HG03342 (cell line): ENCODE results near the gene GGACT.
"Not testable (repeated sequence)": the region's sequence is repeated elsewhere in the genome, so short reads cannot be mapped to it uniquely, and the experiment has no call there.

Source experiments
- ATAC-seq: cut with Tn5 transposase; IDR thresholded peaks from one replicate; pipeline ENCODE4 v1.9.1; 2021; ENCODE audit warnings: mild to moderate bottlenecking, moderate library complexity; ENCODE audit not compliant: unreplicated experiment

Gene GGACT

DNA sequence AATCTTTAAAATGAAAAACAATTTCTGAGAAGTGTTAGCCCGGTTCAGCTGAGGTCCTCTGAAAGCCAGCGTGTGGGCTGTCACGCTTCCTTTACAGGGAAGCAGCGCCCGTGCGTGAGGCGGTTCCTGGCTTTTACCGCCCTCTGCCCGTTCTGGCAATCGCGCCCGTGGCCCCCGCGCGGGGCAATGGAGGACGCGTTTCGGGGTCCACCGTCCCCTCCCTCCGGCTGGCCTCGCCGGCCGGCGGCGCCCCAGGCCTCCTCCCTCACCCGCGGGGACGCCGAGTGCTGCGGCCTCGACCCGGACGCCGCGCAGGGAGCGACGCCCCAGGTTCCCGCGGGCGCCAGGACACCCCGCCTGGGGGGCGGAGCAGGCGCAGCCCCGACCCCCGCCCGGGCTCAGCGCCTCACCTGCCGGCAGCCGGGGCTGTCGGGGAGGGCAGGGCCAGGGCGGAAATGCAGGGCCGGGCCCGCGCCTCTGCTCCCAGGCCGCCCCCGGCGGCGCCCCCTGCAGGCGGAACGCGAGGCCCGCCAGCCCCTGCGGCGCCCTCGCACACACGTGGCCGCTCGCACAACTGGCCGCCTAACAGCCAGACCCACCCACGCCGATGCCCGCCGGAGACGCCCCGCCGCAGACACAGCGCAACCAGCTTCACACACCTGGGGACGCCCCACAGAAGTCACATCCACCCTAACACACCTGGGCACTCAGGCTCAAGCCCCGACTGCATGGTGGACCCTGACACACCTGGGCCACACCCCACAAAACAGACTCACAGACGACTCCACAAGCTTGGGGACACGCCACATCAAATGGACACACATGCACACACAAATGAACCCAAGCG is at the start of gene GGACT:
TSS of gene GGACT (minus strand) at position 459 of the 847 bp plus-strand sequence. CDS start 56,198 bp downstream, outside the sequence.
- ATAC-seq = peak; percentile 97

DNA sequence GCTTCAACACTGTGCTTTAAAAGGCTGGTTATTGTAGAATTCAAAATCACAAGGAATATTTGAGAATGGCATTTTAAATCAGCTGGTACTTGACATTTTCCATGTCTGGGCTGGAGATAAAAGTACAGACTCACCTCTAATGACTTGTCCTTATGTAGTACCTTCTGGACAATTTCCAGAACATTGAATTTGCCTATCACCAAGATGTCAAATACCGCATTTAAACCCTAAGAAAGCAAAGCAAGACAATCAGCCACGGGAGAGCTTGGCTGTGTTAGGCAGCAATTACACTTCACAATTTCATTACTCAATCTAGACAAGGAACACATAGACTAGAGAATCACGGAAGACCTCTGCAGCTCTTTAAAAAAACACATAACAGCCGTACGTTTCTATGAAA is 49.2 kb upstream of the GGACT start:
- ATAC-seq = no peak

DNA sequence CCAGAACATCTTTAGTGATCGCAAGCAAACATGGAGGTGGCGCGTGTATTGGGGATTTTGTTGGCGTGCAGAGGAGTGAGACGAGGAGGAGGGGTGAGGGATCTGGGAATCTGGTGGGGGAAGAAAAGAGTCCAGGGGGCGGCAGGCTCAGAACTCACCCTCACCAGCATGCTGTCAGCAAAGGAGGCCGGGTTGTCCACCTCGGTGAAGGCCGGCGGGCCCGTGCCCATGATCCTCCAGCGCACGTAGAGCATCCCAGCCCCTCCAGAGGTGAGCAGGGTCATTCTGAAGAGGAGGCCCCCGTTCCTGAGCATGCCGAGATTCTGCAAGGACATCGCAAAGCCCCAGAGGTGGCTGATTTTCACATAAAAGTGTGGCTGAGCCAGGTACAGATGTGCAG is 48.8 kb upstream of the GGACT start:
- ATAC-seq = no peak

DNA sequence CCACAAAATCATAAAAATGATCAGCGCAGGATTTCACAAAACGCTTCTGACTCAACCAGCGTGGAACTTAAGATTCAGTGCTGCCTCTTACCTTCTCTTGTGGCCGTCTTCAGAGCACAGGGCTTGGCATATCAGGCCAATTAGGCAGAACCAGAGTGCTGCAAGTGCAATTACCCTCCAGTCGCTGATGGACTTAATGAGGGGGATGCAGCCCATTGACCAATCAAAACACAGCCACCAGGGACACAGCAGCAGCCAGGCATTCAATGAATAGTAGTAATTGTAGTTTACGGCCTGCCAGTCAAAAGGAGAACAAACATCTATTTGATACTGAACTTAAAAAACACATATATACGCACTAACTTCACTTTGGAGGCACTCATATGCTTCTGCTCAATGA is 47.9 kb upstream of the GGACT start:
- ATAC-seq = no peak

DNA sequence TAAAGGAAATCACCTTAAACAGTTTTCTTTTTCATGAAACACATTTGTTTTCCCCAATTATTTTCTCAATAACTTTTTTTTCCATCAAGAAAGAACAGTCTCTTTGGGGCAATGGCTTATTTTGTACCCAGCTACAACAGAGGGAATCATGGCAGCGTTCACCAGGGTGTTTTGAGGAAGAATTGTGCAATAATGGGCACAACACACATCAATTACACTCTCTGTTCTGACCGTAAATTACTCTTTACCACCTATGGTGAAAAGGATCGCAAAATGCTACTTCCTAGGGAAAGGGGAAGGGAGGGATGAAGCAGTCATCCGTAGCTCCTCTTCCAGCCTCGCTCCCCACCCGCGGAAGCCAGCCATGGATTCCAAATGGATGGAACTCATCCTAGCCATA is 47.4 kb upstream of the GGACT start:
- ATAC-seq = no peak

DNA sequence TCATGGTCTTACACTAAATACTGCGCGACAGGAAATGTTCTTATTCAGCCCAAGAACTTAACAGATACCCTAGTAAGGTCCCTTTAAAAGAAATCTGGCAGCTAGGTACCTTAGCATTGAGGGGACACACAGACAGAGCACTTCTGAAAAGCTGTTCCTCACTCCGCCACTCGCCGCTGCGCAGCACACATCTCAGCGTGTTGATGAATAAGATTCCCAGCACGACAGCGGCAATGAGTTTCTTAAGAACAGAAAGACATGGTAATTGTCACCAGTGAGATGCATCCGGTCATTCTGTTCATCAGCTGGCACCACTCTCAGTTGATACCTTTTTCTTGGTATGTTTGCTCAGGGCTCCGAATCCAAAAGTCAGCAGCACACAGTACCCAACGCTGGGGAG is 46.1 kb upstream of the GGACT start:
- no peak for ATAC-seq

DNA sequence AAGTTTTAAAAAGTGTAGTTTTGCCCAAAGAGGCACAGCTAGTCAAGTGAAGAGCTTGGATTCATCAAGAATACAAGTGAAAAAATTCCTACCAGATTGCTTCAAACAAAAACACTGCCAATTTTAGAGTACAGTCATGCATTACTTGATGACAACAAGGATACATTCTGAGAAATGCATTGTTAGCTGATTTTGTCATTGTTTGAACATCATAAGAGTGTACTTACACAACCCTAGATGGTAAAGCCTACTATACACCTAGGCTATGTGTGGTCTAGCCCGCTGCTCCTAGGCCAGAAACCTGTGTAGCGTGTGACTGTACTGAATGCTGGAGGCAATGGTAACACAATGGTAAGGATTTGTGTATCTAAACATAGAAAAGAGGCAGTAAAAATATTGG is 44.9 kb upstream of the GGACT start:
- no peak for ATAC-seq

DNA sequence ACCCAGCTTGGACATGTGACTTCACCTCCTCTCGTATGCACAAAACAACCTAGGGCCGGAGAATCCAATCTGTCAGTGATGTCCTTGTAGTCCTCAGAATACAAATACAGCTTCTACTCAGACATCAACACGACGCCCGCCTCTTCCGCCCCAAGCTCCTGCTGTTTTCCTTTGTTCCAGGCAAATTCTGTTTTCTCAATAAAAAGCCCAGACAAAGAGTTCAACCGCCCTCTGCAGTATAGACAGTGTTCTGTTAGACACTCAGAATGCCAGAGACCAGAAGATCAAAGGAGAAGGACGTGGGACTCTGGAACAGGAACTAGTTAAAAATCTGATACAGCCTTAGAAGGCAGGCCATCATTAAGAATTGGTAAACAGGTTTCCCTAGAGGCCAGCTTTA is 42.0 kb upstream of the GGACT start:
- no peak for ATAC-seq

DNA sequence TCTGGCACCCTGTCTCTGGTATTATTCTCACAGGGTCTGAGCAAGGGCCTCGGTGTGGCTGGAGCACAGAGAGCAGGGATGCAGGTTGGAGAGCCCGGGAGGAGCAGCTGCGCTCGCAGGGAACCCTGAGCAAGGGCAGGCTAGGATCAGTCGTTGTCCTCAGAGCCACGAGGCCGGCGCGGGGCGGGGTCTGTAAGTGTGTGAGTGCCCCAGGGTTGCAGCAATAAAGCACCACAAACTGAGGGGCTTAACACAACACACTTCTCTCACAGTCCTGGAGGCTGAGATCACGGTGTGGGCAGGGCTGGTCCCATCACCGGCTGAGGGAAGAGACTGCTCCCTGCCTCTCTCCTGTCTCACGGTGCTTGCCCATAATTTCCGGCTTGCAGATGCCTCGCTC is 38.5 kb upstream of the GGACT start:
- ATAC-seq = no peak

DNA sequence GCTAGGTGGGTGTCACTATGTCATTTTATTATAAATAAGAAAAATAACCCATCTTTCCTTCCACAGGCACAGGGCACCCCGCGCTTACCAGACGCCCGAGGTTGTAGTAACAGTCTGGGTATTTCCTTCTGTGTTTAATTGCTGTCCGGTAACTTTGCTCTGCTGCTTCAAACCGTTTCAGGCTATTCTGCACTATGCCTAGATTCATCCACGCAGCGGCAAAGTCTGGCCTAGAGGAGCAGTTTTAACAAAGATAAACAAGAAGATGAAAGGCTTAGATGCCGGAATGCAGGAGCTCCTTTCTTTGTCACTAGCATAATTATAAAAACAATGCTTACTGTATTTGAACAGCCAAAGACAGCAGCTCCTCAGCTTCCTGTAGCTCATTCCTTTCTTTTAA is 36.9 kb upstream of the GGACT start:
- no peak for ATAC-seq

DNA sequence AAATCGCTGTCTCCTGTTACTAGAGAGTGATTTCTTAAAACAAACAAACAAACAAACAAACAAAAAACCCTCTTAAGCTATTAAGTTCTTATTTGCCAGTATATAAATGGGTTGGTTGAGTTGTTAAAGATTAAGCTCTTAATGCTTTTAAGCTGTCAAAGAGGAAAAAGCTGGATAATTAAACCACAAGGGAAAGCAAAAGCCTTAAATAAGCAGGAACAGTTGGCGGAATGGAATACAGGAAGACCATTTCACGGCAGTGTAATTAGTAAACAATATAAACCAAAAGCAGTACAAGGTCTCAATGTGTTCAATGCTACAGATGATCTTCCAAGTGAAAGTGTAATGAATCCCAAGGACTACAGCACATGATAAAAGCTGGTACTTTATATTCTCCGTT is 32.2 kb upstream of the GGACT start:
- ATAC-seq = no peak

DNA sequence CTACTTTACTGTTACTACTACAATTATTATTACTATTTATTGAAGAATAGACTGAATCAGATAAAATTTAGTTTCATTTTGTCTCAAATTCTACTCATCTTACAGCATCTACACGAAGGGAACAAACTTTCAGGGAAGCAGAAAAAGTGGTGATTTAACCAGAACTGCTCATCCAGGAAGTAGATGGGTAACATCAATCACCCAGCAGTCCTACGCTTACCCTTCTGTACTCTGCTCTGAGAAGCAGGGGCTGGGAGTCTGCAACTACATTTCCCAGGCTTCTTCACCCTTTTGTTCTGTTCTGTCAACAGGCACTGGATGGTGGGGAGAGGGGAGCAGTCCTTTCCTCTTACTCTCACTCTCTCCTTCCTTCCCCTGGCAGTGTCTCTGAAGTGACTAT is 31.4 kb upstream of the GGACT start:
- no peak for ATAC-seq

DNA sequence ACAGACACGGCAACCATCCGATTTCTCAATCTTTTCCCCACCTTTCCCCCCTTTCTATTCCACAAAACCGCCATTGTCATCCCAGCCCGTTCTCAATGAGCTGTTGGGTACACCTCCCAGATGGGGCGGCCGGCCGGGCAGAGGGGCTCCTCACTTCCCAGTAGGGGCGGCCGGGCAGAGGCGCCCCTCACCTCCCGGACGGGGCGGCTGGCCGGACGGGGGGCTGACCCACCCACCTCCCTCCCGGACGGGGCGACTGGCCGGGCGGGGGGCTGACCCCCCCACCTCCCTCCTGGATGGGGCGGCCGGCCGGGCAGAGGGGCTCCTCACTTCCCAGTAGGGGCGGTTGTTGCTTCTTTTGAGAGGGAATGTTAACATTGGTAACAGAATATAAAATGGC is 30.3 kb upstream of the GGACT start:
- not testable (repeated sequence) for ATAC-seq

DNA sequence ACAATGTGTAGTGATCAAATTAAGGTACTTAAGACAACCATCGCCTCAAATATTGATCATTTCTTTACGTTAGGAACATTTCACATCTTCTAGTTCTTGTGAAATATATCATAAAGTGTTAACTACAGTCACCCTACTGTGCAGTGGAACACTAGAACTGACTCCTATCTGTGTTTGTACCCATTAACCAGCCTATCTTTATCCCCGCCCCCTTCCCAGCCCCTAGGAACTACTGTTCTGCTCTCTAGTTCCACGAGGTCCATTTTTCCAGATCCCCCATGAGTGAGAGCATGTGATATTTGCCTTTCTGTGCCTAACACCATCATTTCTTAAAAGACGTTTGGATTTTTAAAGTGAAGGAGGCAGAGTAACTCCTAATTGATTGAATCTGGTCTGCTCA is 24.4 kb upstream of the GGACT start:
- ATAC-seq = no peak

DNA sequence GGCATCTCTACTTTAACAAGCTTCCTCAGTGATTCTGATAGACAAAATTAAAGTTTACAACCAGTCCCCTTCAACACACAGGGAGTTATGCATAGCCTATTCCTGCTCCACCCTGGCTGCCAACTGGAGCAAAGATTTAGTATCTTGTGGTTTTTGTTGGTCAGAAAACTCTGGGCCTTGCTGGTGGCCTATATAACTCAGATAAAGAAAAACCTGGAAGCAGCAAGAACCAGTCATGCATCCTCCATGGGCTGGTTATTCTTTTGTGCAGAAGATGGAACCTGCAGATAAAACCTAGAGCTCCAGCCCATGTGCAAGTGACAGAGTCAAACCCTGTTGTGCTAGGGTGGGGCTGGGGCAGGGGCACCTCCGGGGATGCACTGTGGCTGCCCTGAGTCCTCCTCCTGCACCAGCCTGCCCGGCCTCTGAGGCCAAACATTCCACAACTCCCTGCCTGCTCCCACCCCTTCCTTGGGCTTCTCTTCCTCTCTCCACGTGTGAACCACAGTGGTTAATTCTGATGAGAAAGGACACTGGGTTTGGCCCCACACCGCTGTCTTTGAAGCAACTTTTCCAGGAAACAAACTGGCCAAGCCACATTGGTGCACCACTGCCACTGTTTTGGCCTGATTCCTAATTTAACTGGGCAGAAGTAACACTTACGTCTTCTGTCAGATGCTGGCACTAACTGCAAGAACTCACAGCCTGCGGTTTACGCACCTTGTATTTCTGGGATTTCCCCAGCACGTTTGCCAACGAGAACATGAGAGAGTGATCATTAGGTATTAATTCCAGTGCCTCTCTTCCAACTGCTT is 23.3 kb upstream of the GGACT start:
- no peak for ATAC-seq

DNA sequence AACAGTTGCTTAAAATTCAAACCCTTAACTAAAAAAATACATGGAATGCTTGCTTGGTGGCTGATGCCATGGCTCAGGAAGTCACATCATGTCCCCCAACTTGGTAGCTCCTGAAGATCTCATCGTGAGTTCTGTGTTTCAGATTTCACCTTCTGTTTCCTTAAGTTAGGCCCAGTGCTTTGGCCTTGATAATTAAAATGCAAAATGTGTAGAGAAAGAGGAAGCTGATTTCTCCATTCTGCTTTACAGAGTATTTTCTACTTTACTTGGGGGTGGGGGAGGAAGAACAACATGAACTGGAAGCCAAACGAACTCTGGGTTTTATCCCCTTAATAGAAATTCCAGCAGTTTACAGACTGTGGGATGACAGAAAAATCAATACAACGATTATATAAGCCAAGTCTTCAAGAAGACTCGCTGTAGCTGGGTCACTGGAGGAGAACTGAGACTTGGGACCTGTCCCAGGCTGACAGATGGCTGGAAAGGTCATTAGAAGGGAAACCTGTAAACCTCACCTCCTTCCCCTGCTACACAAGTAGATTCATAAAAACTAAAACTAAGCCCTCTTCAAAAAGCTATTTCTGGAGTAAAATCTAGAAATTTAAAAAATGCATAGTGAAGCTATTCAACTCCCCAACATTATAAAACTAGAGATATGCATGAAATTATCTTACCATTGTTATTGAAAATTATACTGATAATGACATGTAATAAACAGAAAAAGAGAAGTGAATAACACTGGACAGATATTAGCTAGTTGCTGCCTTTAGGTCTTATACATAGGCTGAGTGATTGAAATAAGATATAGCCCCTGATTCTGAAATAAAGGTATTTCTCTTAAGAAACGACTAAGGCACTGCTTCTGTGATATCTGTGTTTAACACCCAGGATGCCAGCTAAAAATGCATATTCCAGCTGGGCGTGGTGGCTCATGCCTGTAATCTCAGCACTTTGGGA is 22.1 kb upstream of the GGACT start:
- peak; percentile 44 for ATAC-seq

DNA sequence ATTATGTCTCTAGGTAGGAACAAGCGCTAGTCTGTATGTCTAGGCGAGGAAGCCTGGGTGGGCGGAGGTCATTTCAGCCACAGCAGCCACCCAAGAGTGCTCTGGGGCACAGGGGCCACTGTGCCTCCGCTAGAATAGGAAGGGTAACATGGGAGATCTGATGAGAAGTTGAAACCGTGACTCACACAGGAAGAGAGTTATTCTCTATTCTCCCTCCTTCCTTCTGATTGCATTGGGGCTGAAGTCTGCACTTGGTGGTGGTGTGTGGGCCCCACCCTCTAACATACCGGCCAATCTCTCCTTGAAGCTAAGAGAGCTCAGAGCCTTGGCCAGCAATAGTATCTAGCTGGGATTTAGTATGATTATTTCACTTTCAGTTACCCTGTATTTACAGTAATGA is 20.3 kb upstream of the GGACT start:
- peak; percentile 81 for ATAC-seq

DNA sequence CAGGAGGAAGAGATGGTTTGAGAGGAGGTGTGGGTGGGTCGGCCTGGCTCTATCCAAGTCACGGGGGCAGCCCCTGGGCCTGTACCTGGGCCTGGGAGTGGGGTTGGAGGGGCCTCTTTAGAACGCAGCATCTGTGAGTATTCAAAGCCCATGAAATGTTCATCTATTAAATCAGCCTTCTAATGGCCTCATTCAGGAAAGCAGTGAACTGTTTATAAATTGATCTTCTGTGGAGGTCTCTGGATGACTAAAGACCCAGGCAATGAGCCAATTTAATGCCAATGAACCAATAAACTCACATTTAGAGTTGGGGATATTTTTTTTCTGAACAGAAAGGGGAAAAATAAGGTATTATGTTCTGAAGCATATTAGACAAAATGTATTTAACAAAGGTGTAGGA is 19.9 kb upstream of the GGACT start:
- ATAC-seq = no peak

DNA sequence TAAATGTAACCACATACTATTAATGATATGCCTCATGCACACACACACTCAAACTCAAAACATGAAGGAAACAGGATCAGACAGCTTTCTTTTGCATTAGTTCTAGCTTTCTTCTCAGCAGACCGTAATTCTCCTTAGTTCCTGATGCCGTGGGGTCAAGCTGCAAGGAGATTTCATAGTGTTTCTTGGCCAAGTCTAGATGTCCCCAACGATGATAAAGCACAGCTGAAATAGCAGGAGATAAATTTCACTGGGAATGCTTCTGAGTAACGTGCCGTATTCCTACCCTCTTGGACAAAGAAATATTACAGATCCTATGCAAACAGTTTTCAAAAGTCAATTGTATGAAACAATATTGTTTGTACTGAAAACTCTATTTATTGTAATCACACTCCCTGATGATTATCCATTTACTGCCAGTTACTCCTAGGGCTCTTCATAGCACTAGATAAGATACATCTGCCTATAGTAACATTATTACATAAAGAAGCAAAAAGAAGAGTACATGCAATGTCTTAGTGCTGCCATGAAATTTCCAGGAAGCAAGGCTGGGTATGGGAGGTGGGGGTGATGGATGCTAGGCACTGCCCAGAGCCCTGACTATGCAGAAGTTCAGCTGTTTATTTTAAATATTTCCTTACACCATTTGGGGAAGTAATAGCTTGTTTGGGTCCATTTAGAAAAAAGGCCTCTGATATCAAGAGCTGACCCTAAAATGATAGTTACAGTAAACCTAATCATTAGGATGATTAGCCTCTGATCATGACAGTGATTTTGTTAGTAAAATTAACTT is 16.5 kb upstream of the GGACT start:
- ATAC-seq = no peak

DNA sequence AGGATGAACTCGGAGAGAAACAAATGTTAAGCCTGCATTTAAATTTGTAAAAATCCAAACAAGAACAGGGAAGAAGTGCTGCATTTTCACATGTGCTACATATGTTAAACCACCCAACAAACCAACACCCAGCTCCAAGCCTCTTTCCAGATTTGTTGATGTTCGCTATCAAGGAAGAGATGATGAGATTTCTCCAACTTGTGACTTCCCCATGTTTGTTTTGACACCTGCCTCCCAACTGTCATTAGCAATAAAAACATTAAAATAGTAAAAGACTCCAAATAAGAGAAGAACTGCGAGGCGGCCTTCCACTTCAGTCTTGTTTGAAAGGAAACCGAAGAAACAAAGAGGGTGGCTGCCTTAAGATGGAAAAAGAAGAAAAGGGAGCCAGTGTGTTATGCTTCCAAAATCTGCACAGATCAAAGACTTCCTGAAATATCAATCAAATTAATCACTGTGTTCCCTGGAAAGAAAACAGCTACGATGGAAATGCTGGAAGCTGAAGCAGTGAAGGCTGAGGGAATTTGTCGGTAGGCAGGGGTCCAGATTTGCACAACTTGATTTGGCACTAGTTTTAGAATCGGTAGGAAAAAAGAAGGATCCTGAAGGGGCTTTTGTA is 14.0 kb upstream of the GGACT start:
- no peak for ATAC-seq
